GM19324 (cell line): Measurements from ENCODE around the gene AMBRA1.

Experiments
- ATAC-seq: cut with Tn5 transposase; IDR thresholded peaks from one replicate; pipeline ENCODE4 v1.9.1; 2021; ENCODE audit warnings: mild to moderate bottlenecking, moderate library complexity; ENCODE audit not compliant: unreplicated experiment, low FRiP score

The AMBRA1 gene

GRCh38 chr11:46356924-46357482 is 236.8 kb downstream of the AMBRA1 start:
- ATAC-seq: no peak

GRCh38 chr11:46353698-46354097 is 240.1 kb downstream of the AMBRA1 start:
- ATAC-seq: no peak

GRCh38 chr11:46352063-46352841 is 241.6 kb downstream of the AMBRA1 start:
- ATAC-seq: no peak

GRCh38 chr11:46351606-46352005 is 242.2 kb downstream of the AMBRA1 start:
- no peak for ATAC-seq

- ATAC-seq: no peak
Observed at GRCh38 chr11:46351148-46351547, 242.7 kb downstream of the AMBRA1 start.

GRCh38 chr11:46350695-46351094 is 243.1 kb downstream of the AMBRA1 start:
- no peak for ATAC-seq

GRCh38 chr11:46348566-46349401 is 245.0 kb downstream of the AMBRA1 start:
- no peak for ATAC-seq

- no peak for ATAC-seq
Observed at GRCh38 chr11:46347637-46348311, 246.0 kb downstream of the AMBRA1 start.

- ATAC-seq: peak; percentile 78
Observed at GRCh38 chr11:46346886-46347636, 246.8 kb downstream of the AMBRA1 start, which contains the start of gene DGKZ. Gene DGKZ (plus strand): TSS chr11:46347463. CDS start chr11:46347660, 197 bp downstream.
